Rectal smooth muscle tissue (tissue), 1 donor: Measurements from ENCODE around the gene CYB5R3.
"Not testable (repeated sequence)": the region's sequence is repeated elsewhere in the genome, so short reads cannot be mapped to it uniquely, and the experiment has no call there.

Experiments used
- H3K27ac ChIP-seq: one replicate; pipeline ENCODE4 v1.7.0; 2013; ENCODE audit warnings: low read depth, low read length, inconsistent platforms
- H3K27me3 ChIP-seq: one replicate; pipeline ENCODE4 v1.7.0; 2013; ENCODE audit warnings: low read length; ENCODE audit not compliant: control insufficient read depth, insufficient read depth
- H3K36me3 ChIP-seq: one replicate; pipeline ENCODE4 v1.7.0; 2013; ENCODE audit warnings: low read length; ENCODE audit not compliant: control insufficient read depth, insufficient read depth
- H3K4me1 ChIP-seq: one replicate; pipeline ENCODE4 v1.7.0; 2013; ENCODE audit warnings: low read length; ENCODE audit not compliant: control insufficient read depth, insufficient read depth
- H3K4me3 ChIP-seq: one replicate; pipeline ENCODE4 v1.7.0; 2013; ENCODE audit warnings: low read length
- H3K9ac ChIP-seq: one replicate; pipeline ENCODE4 v1.7.0; 2013; ENCODE audit warnings: low read length

CYB5R3 gene

GRCh38 chr22:42623301-42623751, 25.9 kb downstream of the CYB5R3 start:
- peaks cover 9% of the 10 kb centered on the region for H3K4me1 ChIP-seq
- H3K4me3 ChIP-seq, result no peak overlapping the region
- no peak overlapping the region for H3K9ac ChIP-seq
- peaks cover 24% of the 10 kb centered on the region for H3K36me3 ChIP-seq
- no peak overlapping the region for H3K27ac ChIP-seq
- no peaks in the 10 kb centered on the region for H3K27me3 ChIP-seq

GRCh38 chr22:42622061-42622710, 27.0 kb downstream of the CYB5R3 start:
- H3K4me1 ChIP-seq, result peaks cover 9% of the 10 kb centered on the region
- no peak overlapping the region for H3K9ac ChIP-seq
- no peak overlapping the region for H3K4me3 ChIP-seq
- H3K36me3 ChIP-seq, result peaks cover 19% of the 10 kb centered on the region
- H3K27me3 ChIP-seq, result no peaks in the 10 kb centered on the region
- peak overlapping the region; percentile 71 for H3K27ac ChIP-seq

- peak overlapping the region; percentile 71 for H3K27ac ChIP-seq
- H3K9ac ChIP-seq, result no peak overlapping the region
- H3K4me1 ChIP-seq, result peaks cover 9% of the 10 kb centered on the region
- no peaks in the 10 kb centered on the region for H3K27me3 ChIP-seq
- H3K4me3 ChIP-seq, result no peak overlapping the region
- peaks cover 14% of the 10 kb centered on the region for H3K36me3 ChIP-seq
These were observed 27.6 kb downstream of the CYB5R3 start for GRCh38 chr22:42621505-42622002.

GRCh38 chr22:42620084-42620483, 29.1 kb downstream of the CYB5R3 start:
- H3K4me1 ChIP-seq, result peaks cover 12% of the 10 kb centered on the region
- peaks cover 10% of the 10 kb centered on the region for H3K36me3 ChIP-seq
- peak overlapping the region; percentile 71 for H3K27ac ChIP-seq
- no peak overlapping the region for H3K4me3 ChIP-seq
- H3K27me3 ChIP-seq, result no peaks in the 10 kb centered on the region
- H3K9ac ChIP-seq, result no peak overlapping the region

GRCh38 chr22:42619261-42620063, 29.7 kb downstream of the CYB5R3 start:
- H3K27ac ChIP-seq, result no peak overlapping the region
- H3K9ac ChIP-seq, result no peak overlapping the region
- H3K36me3 ChIP-seq, result peaks cover 10% of the 10 kb centered on the region
- H3K4me3 ChIP-seq, result no peak overlapping the region
- no peaks in the 10 kb centered on the region for H3K27me3 ChIP-seq
- H3K4me1 ChIP-seq, result peaks cover 12% of the 10 kb centered on the region

- H3K4me1 ChIP-seq, result peaks cover 22% of the 10 kb centered on the region
- no peaks in the 10 kb centered on the region for H3K27me3 ChIP-seq
- H3K27ac ChIP-seq, result peak overlapping the region; percentile 8
- no peak overlapping the region for H3K9ac ChIP-seq
- H3K4me3 ChIP-seq, result no peak overlapping the region
- H3K36me3 ChIP-seq, result peaks cover 2% of the 10 kb centered on the region
These were observed 31.8 kb downstream of the CYB5R3 start for GRCh38 chr22:42617155-42617983.

- H3K27ac ChIP-seq, result peak overlapping the region; percentile 98
- H3K36me3 ChIP-seq, H3K27me3 ChIP-seq: not testable (repeated sequence)
- H3K9ac ChIP-seq, result peak overlapping the region; percentile 79
- H3K4me3 ChIP-seq, result peak overlapping the region; percentile 58
- peaks cover 19% of the 10 kb centered on the region for H3K4me1 ChIP-seq
These were observed 33.4 kb downstream of the CYB5R3 start for GRCh38 chr22:42615860-42616175.

GRCh38 chr22:42615092-42615859, 33.9 kb downstream of the CYB5R3 start:
- Histone ChIP-seq H3K4me1 (peaks cover 23% of the 10 kb centered on the region), H3K27me3 (no peaks in the 10 kb centered on the region), H3K9ac (peak overlapping the region; percentile 79), H3K4me3 (peak overlapping the region; percentile 58), H3K27ac (peak overlapping the region; percentile 98), H3K36me3 (peaks cover 6% of the 10 kb centered on the region)

- Histone ChIP-seq H3K4me3 (peak within 1 kb of the TSS; percentile 85), H3K27ac (peak within 1 kb of the TSS; percentile 98), H3K9ac (peak within 1 kb of the TSS; percentile 80), H3K27me3 (no peaks in the 10 kb centered on the region), H3K4me1 (peaks cover 24% of the 10 kb centered on the region), H3K36me3 (peaks cover 6% of the 10 kb centered on the region)
These were observed 34.7 kb downstream of the CYB5R3 start, which contains the start of gene POLDIP3 for GRCh38 chr22:42614312-42615091. POLDIP3 (minus strand) TSS chr22:42614883; CDS start chr22:42614857, 26 bp downstream.

GRCh38 chr22:42613872-42614301, 35.3 kb downstream of the CYB5R3 start:
- Histone ChIP-seq H3K4me1 (peaks cover 24% of the 10 kb centered on the region), H3K4me3 (peak overlapping the region; percentile 85), H3K36me3 (peaks cover 6% of the 10 kb centered on the region), H3K9ac (peak overlapping the region; percentile 80), H3K27me3 (no peaks in the 10 kb centered on the region), H3K27ac (peak overlapping the region; percentile 98)

- H3K4me3 ChIP-seq, result no peak overlapping the region
- peaks cover 27% of the 10 kb centered on the region for H3K4me1 ChIP-seq
- no peak overlapping the region for H3K9ac ChIP-seq
These were observed 36.9 kb downstream of the CYB5R3 start for GRCh38 chr22:42612336-42612735.

More at GRCh38 chr22:42612336-42612735, 36.9 kb downstream of the CYB5R3 start:
- Histone ChIP-seq H3K36me3 (peaks cover 7% of the 10 kb centered on the region), H3K27ac (no peak overlapping the region), H3K27me3 (no peaks in the 10 kb centered on the region)
